Ishikawa (cell line): ENCODE measurements around the gene MEST.

ENCODE experiments used
- CEBPB ChIP-seq: IDR thresholded peaks from 2 replicates; pipeline ENCODE4 v1.6.1; 2012
- CREB1 ChIP-seq: IDR thresholded peaks from 2 replicates; pipeline ENCODE4 v1.6.1; 2012; ENCODE audit warnings: low read depth
- EGR1 ChIP-seq: IDR thresholded peaks from 2 replicates; pipeline ENCODE4 v1.6.1; 2012
- EP300 ChIP-seq: IDR thresholded peaks from 2 replicates; pipeline ENCODE4 v1.6.1; 2012; ENCODE audit warnings: borderline replicate concordance
- FOXM1 ChIP-seq: IDR thresholded peaks from 2 replicates; pipeline ENCODE4 v1.6.1; 2012; ENCODE audit warnings: low read depth, borderline replicate concordance
- NFIC ChIP-seq: IDR thresholded peaks from 2 replicates; pipeline ENCODE4 v1.6.1; 2012
- RAD21 ChIP-seq: IDR thresholded peaks from 2 replicates; pipeline ENCODE4 v1.6.1; 2012; ENCODE audit warnings: low read depth
- TAF1 ChIP-seq: IDR thresholded peaks from 2 replicates; pipeline ENCODE4 v1.6.1; 2012; ENCODE audit warnings: low read depth, mild to moderate bottlenecking
- TCF12 ChIP-seq: IDR thresholded peaks from 2 replicates; pipeline ENCODE4 v1.6.1; 2012; ENCODE audit warnings: low read depth
- TEAD4 ChIP-seq: IDR thresholded peaks from 2 replicates; pipeline ENCODE4 v1.6.1; 2012
- YY1 ChIP-seq: IDR thresholded peaks from 2 replicates; pipeline ENCODE4 v1.6.1; 2012; ENCODE audit warnings: low read depth
- ZBTB7A ChIP-seq: IDR thresholded peaks from 2 replicates; pipeline ENCODE4 v1.6.1; 2012; ENCODE audit warnings: low read depth
- TF ChIP-seq, protein P1 (sequence below): IDR thresholded peaks from 2 replicates; pipeline ENCODE4 v1.6.1; 2012
- TF ChIP-seq, protein P2 (sequence below): IDR thresholded peaks from 2 replicates; pipeline ENCODE4 v1.6.1; 2012; ENCODE audit warnings: low read depth, mild to moderate bottlenecking

DNA sequence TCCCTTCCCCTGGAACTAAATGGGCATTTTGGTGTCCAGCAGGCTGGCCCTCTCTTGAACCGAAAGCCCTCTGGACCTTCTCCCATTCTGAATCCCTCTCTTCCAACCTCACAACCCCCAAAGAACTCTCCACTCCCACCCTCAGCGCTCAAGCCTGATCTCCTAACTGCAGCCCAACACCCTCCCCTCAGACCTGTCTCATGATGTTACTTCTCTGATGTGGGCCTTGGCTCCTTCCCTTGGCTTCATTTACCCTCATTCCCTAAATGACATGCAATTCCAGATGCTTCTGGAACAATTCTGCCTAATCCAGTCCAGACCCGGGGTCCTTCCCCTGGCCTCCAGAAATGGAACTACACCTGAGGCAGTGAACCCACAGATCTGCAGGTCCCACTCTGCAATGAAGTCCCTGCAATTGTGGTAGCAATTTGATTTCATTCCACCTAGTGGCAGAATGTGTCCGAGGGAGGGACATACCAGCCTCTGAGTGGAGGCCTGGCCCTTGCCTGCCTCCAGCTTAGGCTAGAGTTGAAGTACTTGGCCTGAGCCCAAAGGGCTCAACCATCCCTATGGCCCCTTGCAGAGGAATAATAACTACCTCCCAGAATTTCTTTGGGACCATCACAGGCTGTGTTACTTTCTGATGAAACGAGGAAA is 47.0 kb upstream of the MEST start:
- TF ChIP-seq, protein P1, sequence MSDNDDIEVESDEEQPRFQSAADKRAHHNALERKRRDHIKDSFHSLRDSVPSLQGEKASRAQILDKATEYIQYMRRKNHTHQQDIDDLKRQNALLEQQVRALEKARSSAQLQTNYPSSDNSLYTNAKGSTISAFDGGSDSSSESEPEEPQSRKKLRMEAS: no peak
- TF ChIP-seq EGR1: no peak
- TF ChIP-seq TEAD4: no peak
- no peak for TF ChIP-seq CREB1
- TF ChIP-seq, protein P2, sequence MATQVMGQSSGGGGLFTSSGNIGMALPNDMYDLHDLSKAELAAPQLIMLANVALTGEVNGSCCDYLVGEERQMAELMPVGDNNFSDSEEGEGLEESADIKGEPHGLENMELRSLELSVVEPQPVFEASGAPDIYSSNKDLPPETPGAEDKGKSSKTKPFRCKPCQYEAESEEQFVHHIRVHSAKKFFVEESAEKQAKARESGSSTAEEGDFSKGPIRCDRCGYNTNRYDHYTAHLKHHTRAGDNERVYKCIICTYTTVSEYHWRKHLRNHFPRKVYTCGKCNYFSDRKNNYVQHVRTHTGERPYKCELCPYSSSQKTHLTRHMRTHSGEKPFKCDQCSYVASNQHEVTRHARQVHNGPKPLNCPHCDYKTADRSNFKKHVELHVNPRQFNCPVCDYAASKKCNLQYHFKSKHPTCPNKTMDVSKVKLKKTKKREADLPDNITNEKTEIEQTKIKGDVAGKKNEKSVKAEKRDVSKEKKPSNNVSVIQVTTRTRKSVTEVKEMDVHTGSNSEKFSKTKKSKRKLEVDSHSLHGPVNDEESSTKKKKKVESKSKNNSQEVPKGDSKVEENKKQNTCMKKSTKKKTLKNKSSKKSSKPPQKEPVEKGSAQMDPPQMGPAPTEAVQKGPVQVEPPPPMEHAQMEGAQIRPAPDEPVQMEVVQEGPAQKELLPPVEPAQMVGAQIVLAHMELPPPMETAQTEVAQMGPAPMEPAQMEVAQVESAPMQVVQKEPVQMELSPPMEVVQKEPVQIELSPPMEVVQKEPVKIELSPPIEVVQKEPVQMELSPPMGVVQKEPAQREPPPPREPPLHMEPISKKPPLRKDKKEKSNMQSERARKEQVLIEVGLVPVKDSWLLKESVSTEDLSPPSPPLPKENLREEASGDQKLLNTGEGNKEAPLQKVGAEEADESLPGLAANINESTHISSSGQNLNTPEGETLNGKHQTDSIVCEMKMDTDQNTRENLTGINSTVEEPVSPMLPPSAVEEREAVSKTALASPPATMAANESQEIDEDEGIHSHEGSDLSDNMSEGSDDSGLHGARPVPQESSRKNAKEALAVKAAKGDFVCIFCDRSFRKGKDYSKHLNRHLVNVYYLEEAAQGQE: no peak
- TF ChIP-seq RAD21: no peak
- no peak for TF ChIP-seq TAF1
- no peak for TF ChIP-seq EP300
- no peak for TF ChIP-seq TCF12
- no peak for TF ChIP-seq NFIC
- TF ChIP-seq ZBTB7A: no peak
- TF ChIP-seq CEBPB: no peak
- no peak for TF ChIP-seq YY1
- no peak for TF ChIP-seq FOXM1
